Endothelial cell of umbilical vein (primary cell): ENCODE data around the gene ARHGAP21. TPM values are rescaled to one million over a fixed set of nuclear protein-coding genes. Genes with fewer than 3 reads are reported as not detected.

ENCODE experiments used
- BruUV-seq: library from RNA; stranded (reverse); fragments of 400-500 nt; replicated peaks from 2 replicates; lab custom pipeline; 2021; lab: Mats Ljungman, UMichigan
- CTCF ChIA-PET: fragments of 300-600, 350-600 bp; sonication (Branson Sonifier 250); formaldehyde crosslinking; loops from one replicate; lab custom pipeline; 2021; ENCODE audit warnings: antibody characterized with exemption, inconsistent platforms; lab: Charles Lee
- POLR2A ChIA-PET: fragments of 300-600, 350-600 bp; sonication (Branson Sonifier 250); formaldehyde crosslinking; loops from one replicate; lab custom pipeline; 2021; ENCODE audit warnings: antibody characterized with exemption, inconsistent platforms; lab: Charles Lee
- DNase-seq: peaks from one replicate; pipeline ENCODE4 v3.0.0-alpha.2; 2011; ENCODE audit warnings: low read depth, low spot score
- FAIRE-seq: peaks from 2 replicates; lab custom pipeline; 2011; peaks lifted over from hg19 to GRCh38; lab: Jason Lieb, UNC
- H2AFZ ChIP-seq: 2 replicates; pipeline ENCODE4 v1.6.0; 2012; ENCODE audit warnings: low read depth, low read length, control low read depth, inconsistent platforms
- H3K27ac ChIP-seq: 2 replicates; pipeline ENCODE4 v1.5.1; 2011; ENCODE audit warnings: low read depth, mild to moderate bottlenecking, control low read depth, low read length, moderate library complexity; ENCODE audit not compliant: insufficient read depth
- H3K27me3 ChIP-seq, 2 experiments: 2 replicates each; pipeline versions ENCODE4 v1.6.0 to v1.6.1; 2011; ENCODE audit warnings: low read length in 2 of 2, mixed read lengths in 1 of 2; ENCODE audit not compliant: control insufficient read depth in 2 of 2, insufficient read depth in 2 of 2
- H3K36me3 ChIP-seq, 2 experiments: 2 replicates in 1 of 2; 3 replicates in 1 of 2; pipeline ENCODE4 v1.5.1; 2011; ENCODE audit warnings: low read length in 2 of 2, mild to moderate bottlenecking in 1 of 2, moderate library complexity in 1 of 2; ENCODE audit not compliant: control insufficient read depth in 2 of 2, insufficient read depth in 2 of 2; ENCODE audit errors: extremely low read depth in 1 of 2
- H3K4me1 ChIP-seq: 3 replicates; pipeline ENCODE4 v1.5.1; 2011; ENCODE audit warnings: mild to moderate bottlenecking, low read length; ENCODE audit not compliant: control insufficient read depth, insufficient read depth; ENCODE audit errors: extremely low read depth
- H3K4me2 ChIP-seq: 2 replicates; pipeline ENCODE4 v1.6.1; 2011; ENCODE audit warnings: low read length, control low read depth, mixed read lengths; ENCODE audit not compliant: insufficient read depth
- H3K4me3 ChIP-seq, 3 experiments: fragments of 200-600 bp in 1 of 3; sonication (generic), shearing (Covaris generic) in 1 of 3; replicated peaks in 1 of 3; 2 replicates each; pipeline ENCODE4 v1.5.1; 2011 to 2016; ENCODE audit warnings: control low read depth in 3 of 3, low read length in 3 of 3, mild to moderate bottlenecking in 2 of 3, inconsistent platforms in 1 of 3, low read depth in 1 of 3, moderate library complexity in 1 of 3; ENCODE audit not compliant: insufficient read depth in 1 of 3
- H3K79me2 ChIP-seq: 2 replicates; pipeline ENCODE4 v1.6.0; 2012; ENCODE audit warnings: low read length, inconsistent platforms; ENCODE audit not compliant: control insufficient read depth, insufficient read depth
- H3K9ac ChIP-seq: replicated peaks from 2 replicates; pipeline ENCODE3; 2011; ENCODE audit warnings: low read length, control low read depth; ENCODE audit not compliant: insufficient read depth; ENCODE audit errors: extremely low read depth
- H3K9me1 ChIP-seq: replicated peaks from 3 replicates; pipeline ENCODE4 v1.6.0; 2011; ENCODE audit warnings: mild to moderate bottlenecking, low read length; ENCODE audit not compliant: control insufficient read depth, insufficient read depth; ENCODE audit errors: extremely low read depth
- H3K9me3 ChIP-seq: replicated peaks from 2 replicates; pipeline ENCODE4 v1.5.1; 2012; ENCODE audit warnings: low read length, inconsistent platforms; ENCODE audit not compliant: control insufficient read depth, insufficient read depth
- H4K20me1 ChIP-seq: replicated peaks from 2 replicates; pipeline ENCODE3; 2011; ENCODE audit warnings: mild to moderate bottlenecking, low read length; ENCODE audit not compliant: control insufficient read depth, insufficient read depth; ENCODE audit errors: extremely low read depth
- CTCF ChIP-seq, 2 donors: IDR thresholded peaks; 1 replicate in 1 of 2; 2 replicates in 1 of 2; pipeline ENCODE4 v1.5.1; 2011; ENCODE audit warnings: low read length in 2 of 2, mild to moderate bottlenecking in 2 of 2, moderate library complexity in 2 of 2, control low read depth in 1 of 2, inconsistent platforms in 1 of 2, low read depth in 1 of 2; ENCODE audit not compliant: insufficient read depth in 1 of 2; ENCODE audit errors: extremely low read depth in 1 of 2
- EZH2 ChIP-seq: IDR thresholded peaks from 2 replicates; pipeline ENCODE4 v1.6.1; 2012; ENCODE audit warnings: borderline replicate concordance, low read depth, mild to moderate bottlenecking, moderate library complexity, low read length, inconsistent platforms; ENCODE audit not compliant: severe bottlenecking
- FOS ChIP-seq: IDR thresholded peaks from 2 replicates; pipeline ENCODE4 v1.6.1; 2011; ENCODE audit warnings: mild to moderate bottlenecking, low read length, moderate library complexity, borderline replicate concordance; ENCODE audit not compliant: insufficient read depth
- GATA2 ChIP-seq: IDR thresholded peaks from 2 replicates; pipeline ENCODE4 v1.7.0; 2011; ENCODE audit warnings: low read depth, mild to moderate bottlenecking, moderate library complexity, mixed read lengths, low read length; ENCODE audit not compliant: insufficient read length, insufficient read depth
- JUN ChIP-seq: IDR thresholded peaks from 2 replicates; pipeline ENCODE4 v1.6.1; 2011; ENCODE audit warnings: borderline replicate concordance, low read depth; ENCODE audit not compliant: insufficient read length, insufficient read depth
- MAX ChIP-seq: IDR thresholded peaks from 2 replicates; pipeline ENCODE4 v1.6.1; 2011; ENCODE audit not compliant: insufficient read depth, insufficient read length
- MYC ChIP-seq: IDR thresholded peaks from one replicate; pipeline ENCODE4 v1.6.1; 2011; ENCODE audit warnings: mild to moderate bottlenecking, low read depth, low read length
- POLR2A ChIP-seq: IDR thresholded peaks from 2 replicates; pipeline ENCODE4 v1.6.1; 2012; ENCODE audit warnings: low read depth, mild to moderate bottlenecking, control low read depth, low read length
- POLR2AphosphoS5 ChIP-seq: IDR thresholded peaks from 2 replicates; pipeline ENCODE4 v1.6.1; 2012; ENCODE audit warnings: low read depth, mild to moderate bottlenecking, control low read depth, low read length, moderate library complexity; ENCODE audit not compliant: insufficient read depth
- dilution Hi-C: fragments of 300-500 bp; cut with MboI; formaldehyde crosslinking; loops from one replicate; pipeline ENCODE4 v1.15.0; 2019; ENCODE audit warnings: low sequenced_read_pairs; ENCODE audit not compliant: extremely low pct_ligation_motif_present
- intact Hi-C: fragments of 100-400 bp; cut with micrococcal nuclease; formaldehyde crosslinking; loops from one replicate; pipeline ENCODE4 v1.10.0; 2022
- polyA plus RNA-seq, 4 experiments: library from polyadenylated mRNA; depleted of rRNA in 3 of 4; stranded (reverse) in 3 of 4; unstranded in 1 of 4; fragments of >200 nt; gene quantifications; 2 replicates each; pipeline versions ENCODE4 v1.2.1 to v1.2.3, GENCODE V29; 2011 to 2012; ENCODE audit warnings: missing spikeins in 1 of 4
- total RNA-seq: library from RNA; stranded (reverse); gene quantifications from 2 replicates; pipeline ENCODE4 v1.2.3, GENCODE V29; 2021

ARHGAP21 gene
- total and polyA plus RNA-seq, 2 donors (not counting 3 experiments of a cell fraction or from before 2014, with no cell fraction given), result 29.5 to 97.8 TPM

- H3K4me2 ChIP-seq, result no peak overlapping the region
- H4K20me1 ChIP-seq, result no peaks in the 10 kb centered on the region
- peaks cover 2 to 3% of the 10 kb centered on the region in 2 experiments for H3K36me3 ChIP-seq
- H3K79me2 ChIP-seq, result peaks cover 17% of the 10 kb centered on the region
- no peak overlapping the region for H3K27ac ChIP-seq
- ChIA-PET CTCF (no interaction called here), POLR2A (no interaction called here)
- H3K9me3 ChIP-seq, result no peaks in the 10 kb centered on the region
- no peak overlapping the region for H3K4me3 ChIP-seq
- no peaks in the 10 kb centered on the region for H3K4me1 ChIP-seq
- TF ChIP-seq EZH2 (no peak), POLR2AphosphoS5 (no peak), JUN (no peak), CTCF (IDR thresholded peaks at IDR 0.05; ENCODE audit: extremely low read depth in 1 of 2, insufficient read depth in 1 of 2, low read depth in 1 of 2, low read length in 2 of 2) (no peak), MAX (no peak), POLR2A (no peak), MYC (no peak), FOS (no peak), GATA2 (no peak)
- DNase-seq, result no peak
- dilution Hi-C loops, result no loop called here
- no peak overlapping the region for H2AFZ ChIP-seq
- BruUV-seq, result no TSS peak
- H3K9ac ChIP-seq, result no peak overlapping the region
- intact Hi-C loops, result no loop called here
- no peaks in the 10 kb centered on the region for H3K9me1 ChIP-seq
- FAIRE-seq, result no peak
- no peaks in the 10 kb centered on the region for H3K27me3 ChIP-seq
These were observed 58.7 kb downstream of the ARHGAP21 start for GRCh38 chr10:24664991-24665390.
